ENCODE measurements around the gene ZNF134.
A peak's percentile ranks its signal among the peaks of the same experiment; 100 is the strongest.

ZNF134 gene

GRCh38 chr19:57655443-57655842 is 41.4 kb downstream of the ZNF134 start:
- TF ChIP-seq CTCF (IDR thresholded peaks at IDR 0.05; ENCODE audit: low read depth, low read length, missing control alignments) = no peak
- Histone ChIP-seq H3K27ac (no peak overlapping the region), H3K27me3 (replicated peaks) (no peaks in the 10 kb centered on the region), H3K4me3 (ENCODE audit: low read depth, low read length) (no peak overlapping the region), H3K36me3 (replicated peaks) (no peaks in the 10 kb centered on the region)
- no peak for DNase-seq
- in situ Hi-C loops (cut with HindIII; ENCODE audit: low pct_ligation_motif_present, low sequenced_read_pairs) = no loop called here

- in situ Hi-C loops (cut with HindIII; ENCODE audit: low pct_ligation_motif_present, low sequenced_read_pairs) = no loop called here
- Histone ChIP-seq H3K27ac (no peak overlapping the region), H3K36me3 (replicated peaks) (no peaks in the 10 kb centered on the region), H3K4me3 (ENCODE audit: low read depth, low read length) (no peak overlapping the region), H3K27me3 (replicated peaks) (no peaks in the 10 kb centered on the region)
- TF ChIP-seq CTCF (IDR thresholded peaks at IDR 0.05; ENCODE audit: low read depth, low read length, missing control alignments) = no peak
- DNase-seq = no peak
Observed at GRCh38 chr19:57656346-57656745, 42.3 kb downstream of the ZNF134 start.

GRCh38 chr19:57664269-57665127 is 50.5 kb downstream of the ZNF134 start:
- in situ Hi-C loops (cut with HindIII; ENCODE audit: low pct_ligation_motif_present, low sequenced_read_pairs) = no loop called here
- DNase-seq = peak; percentile 2
- H3K36me3 ChIP-seq (replicated peaks) = no peaks in the 10 kb centered on the region
- no peak overlapping the region for H3K27ac ChIP-seq
- no peaks in the 10 kb centered on the region for H3K27me3 ChIP-seq (replicated peaks)
- H3K4me3 ChIP-seq (ENCODE audit: low read depth, low read length) = peak overlapping the region; percentile 54
- no peak for TF ChIP-seq CTCF (IDR thresholded peaks at IDR 0.05; ENCODE audit: low read depth, low read length, missing control alignments)

- H3K27me3 ChIP-seq (replicated peaks) = no peaks in the 10 kb centered on the region
- no peaks in the 10 kb centered on the region for H3K36me3 ChIP-seq (replicated peaks)
- in situ Hi-C loops (cut with HindIII; ENCODE audit: low pct_ligation_motif_present, low sequenced_read_pairs) = no loop called here
- TF ChIP-seq CTCF (IDR thresholded peaks at IDR 0.05; ENCODE audit: low read depth, low read length, missing control alignments) = no peak
- no peak overlapping the region for H3K4me3 ChIP-seq (ENCODE audit: low read depth, low read length)
- no peak overlapping the region for H3K27ac ChIP-seq
- DNase-seq = no peak
Observed at GRCh38 chr19:57665261-57665806, 51.3 kb downstream of the ZNF134 start.

GRCh38 chr19:57667228-57667627 is 53.2 kb downstream of the ZNF134 start:
- H3K36me3 ChIP-seq (replicated peaks) = no peaks in the 10 kb centered on the region
- in situ Hi-C loops (cut with HindIII; ENCODE audit: low pct_ligation_motif_present, low sequenced_read_pairs) = no loop called here
- no peak for TF ChIP-seq CTCF (IDR thresholded peaks at IDR 0.05; ENCODE audit: low read depth, low read length, missing control alignments)

More at GRCh38 chr19:57667228-57667627, 53.2 kb downstream of the ZNF134 start:
- H3K27ac ChIP-seq = no peak overlapping the region
- H3K4me3 ChIP-seq (ENCODE audit: low read depth, low read length) = no peak overlapping the region
- no peaks in the 10 kb centered on the region for H3K27me3 ChIP-seq (replicated peaks)
- DNase-seq = no peak

Data from brain microvascular endothelial cell (primary cell).